Stimulated activated CD4-positive, alpha-beta T cell treated with anti-CD3 and anti-CD28 coated beads, Interleukin-1b, Interleukin-23, amount 100 ng/mL, for 1 hour (primary cell): ENCODE results near the gene SEMA6C.

ENCODE experiments used
- DNase-seq, 2 donors: peaks; one replicate each; pipeline ENCODE4 v3.0.0-alpha.2; 2020; ENCODE audit warnings: low read depth in 2 of 2

Gene SEMA6C

DNA sequence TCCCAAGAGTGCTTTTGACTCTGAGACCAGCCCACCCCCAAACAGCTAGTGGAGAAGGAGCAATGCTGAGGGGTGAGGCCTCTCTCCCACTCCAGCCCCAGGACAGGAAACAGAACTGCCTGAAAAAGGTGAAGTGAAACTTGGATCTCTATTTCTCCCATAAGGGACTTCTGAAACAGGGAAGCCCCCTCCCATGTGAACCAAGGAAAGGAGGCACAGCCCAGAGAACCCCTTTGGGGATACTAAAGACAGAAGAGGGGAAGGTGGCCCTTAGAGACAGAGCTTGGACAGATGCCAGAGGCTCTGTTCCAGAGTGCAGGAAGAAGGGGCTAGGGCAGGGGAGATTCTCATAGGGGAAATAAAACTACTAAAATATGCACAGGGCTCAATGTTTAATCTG lies 12.9 kb upstream of the SEMA6C start:
- DNase-seq = no peak

DNA sequence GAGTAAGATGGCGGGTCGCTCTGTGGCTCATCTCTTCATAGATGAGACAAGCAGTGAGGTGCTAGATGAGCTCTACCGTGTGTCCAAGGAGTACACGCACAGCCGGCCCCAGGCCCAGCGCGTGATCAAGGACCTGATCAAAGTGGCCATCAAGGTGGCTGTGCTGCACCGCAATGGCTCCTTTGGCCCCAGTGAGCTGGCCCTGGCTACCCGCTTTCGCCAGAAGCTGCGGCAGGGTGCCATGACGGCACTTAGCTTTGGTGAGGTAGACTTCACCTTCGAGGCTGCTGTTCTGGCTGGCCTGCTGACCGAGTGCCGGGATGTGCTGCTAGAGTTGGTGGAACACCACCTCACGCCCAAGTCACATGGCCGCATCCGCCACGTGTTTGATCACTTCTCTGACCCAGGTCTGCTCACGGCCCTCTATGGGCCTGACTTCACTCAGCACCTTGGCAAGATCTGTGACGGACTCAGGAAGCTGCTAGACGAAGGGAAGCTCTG lies 12.4 kb upstream of the SEMA6C start:
- DNase-seq = no peak

DNA sequence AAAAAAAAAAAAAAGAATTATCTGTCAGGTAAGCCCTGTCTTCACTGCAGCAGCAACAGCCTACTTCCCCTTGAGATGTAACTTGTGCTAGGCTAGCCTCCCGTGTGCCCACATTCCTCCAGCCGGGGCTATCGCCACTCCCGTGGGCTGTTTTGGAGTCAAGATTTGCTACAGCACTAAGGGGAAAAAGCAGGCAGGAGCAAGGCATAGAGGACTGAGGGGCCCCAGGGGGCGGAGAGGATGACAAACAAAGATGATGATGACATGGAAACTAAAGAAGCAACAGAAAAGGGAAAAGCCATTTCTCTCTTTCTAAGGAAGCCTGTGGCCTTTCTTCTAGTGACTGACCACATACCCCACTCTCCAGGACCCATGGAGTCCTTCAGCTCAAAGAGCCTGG lies 11.9 kb upstream of the SEMA6C start:
- DNase-seq = peak in 1 of 2 donors; percentile 29

DNA sequence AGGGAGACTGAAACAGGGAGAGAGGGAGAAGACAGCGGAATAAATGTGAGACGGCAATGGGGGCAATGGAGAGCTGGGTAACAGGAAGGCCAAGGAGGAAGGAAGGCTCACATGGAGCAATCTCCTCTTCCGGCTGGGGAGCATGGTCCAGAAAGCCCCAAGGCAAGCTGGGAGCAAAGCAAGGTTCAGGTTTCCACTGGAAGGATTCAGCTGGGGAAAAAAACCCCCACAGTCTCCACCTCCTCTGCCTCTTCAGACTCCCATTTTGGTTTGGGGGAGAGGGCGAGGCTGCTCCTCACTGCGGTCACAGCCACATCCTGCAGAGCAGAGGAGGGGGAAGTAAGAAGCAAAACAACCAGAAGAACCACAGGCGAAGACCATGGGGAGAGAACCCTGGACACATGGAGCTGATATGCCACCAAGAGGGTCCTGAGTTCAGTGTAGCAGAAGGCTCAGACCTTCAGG lies 10.7 kb upstream of the SEMA6C start:
- peak in 1 of 2 donors; percentile 17 for DNase-seq

DNA sequence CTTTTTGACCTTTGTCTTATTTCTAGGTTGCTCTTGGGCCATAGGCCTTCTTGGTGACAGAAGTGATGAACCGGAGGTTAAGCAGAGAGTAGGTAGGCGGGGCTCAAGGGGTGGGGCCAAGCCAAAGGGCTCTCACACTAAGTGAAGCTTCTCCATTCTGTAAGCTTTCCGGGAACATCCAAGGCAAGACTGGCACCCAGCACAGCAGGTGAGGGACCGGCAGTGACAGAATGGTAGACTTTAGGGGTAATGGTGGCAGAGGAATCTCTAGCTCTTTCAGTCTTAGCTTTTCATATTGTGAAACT lies 10.0 kb upstream of the SEMA6C start, which contains the start of gene TNFAIP8L2:
Gene TNFAIP8L2 (plus strand): TSS at position 135 of the 305 bp plus-strand sequence. CDS start 2,049 bp downstream, outside the sequence.
- peak; percentile 25 to 59 for DNase-seq

DNA sequence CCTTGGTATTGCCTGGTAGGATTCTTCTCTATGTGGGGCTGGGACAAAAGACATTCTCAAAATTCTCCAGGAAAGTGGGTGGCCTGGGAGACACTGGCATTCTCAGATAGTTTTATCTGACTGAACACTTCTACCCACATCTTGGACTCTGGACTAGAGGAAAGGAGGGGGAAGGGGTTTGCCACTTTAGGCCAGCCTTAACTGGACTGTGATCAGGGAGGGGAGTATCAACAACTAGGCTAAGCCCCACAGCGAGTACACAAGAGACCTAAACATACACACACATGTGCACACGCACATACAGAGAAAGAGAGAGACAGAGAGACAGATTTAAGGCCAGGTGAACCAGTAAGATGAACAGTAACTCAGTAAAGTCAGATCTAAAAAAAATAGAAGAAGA lies 1.2 kb upstream of the SEMA6C start:
- DNase-seq = no peak

DNA sequence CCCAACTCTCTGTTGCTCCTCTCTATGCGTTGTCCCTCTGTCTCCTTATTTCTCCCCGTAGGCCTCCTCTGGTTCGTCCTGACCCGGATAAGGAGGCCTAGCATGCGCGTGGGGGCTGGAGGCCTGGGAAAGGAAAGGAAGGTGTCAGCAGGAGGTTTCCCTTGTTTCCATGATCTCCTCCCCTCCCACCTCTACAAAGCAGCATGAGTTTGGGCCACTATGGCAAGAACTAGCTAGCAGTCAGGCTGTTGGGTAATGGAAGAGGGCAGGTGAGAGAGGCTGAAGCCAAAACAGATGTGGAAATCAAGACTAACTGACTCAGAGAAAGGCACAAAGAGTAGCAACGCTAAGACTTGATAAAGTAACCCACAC lies 687 bp upstream of the SEMA6C start:
- no peak for DNase-seq

DNA sequence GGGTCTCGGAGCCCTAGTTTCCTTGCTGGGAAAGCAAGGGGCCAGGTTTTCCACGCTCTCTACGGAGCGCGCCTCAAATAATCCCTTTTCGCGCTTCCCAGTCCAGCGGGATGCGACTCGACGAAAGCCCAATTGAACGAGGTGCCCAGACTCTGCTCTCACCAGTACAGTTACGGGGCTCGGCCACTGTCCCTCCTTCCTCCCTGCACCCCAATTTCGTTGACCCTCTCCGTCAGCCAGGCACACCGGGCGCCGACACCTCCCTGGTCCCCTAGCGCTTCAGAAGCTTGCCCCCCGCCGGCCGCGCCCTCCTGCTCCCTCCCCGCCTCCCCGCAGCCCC lies 389 bp downstream of the SEMA6C start:
- no peak for DNase-seq

DNA sequence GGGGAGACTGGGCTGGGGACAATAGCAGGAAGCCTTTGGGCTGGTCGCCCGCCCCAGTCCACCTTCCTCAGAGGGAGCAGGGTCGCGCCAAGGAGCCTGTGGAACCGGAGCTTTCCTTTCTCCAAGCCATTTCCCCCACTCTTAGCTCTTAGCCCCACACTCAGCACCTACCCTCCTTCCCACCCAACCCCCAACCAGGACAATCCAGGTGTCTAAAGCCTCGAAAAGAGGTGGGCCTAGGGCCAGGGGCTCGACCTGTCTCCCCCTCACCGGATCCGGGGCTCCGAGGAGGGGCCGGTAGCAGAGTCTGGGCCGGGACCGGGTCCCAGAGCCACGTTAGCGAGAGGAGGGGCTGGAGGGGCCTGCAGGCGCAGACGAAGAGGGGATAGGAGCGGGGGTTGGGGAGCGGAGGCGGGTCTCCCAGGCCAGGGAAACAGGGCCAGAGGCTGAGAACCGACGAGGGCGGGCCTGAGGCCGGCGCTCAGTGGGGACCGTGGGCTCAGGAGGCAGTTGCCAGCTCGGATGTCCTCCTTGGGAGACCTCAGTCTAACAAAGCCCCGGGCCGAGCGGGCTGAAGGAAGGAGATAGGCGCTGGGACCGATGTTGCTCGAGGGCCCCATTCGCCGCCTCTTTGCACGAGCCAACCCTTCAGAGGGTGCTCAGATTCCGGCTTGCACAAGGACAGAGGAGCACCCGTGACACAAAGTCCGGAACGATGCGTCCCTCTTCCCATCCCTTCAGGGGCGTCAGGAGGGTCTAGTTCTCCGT lies 943 bp downstream of the SEMA6C start:
- DNase-seq = no peak

DNA sequence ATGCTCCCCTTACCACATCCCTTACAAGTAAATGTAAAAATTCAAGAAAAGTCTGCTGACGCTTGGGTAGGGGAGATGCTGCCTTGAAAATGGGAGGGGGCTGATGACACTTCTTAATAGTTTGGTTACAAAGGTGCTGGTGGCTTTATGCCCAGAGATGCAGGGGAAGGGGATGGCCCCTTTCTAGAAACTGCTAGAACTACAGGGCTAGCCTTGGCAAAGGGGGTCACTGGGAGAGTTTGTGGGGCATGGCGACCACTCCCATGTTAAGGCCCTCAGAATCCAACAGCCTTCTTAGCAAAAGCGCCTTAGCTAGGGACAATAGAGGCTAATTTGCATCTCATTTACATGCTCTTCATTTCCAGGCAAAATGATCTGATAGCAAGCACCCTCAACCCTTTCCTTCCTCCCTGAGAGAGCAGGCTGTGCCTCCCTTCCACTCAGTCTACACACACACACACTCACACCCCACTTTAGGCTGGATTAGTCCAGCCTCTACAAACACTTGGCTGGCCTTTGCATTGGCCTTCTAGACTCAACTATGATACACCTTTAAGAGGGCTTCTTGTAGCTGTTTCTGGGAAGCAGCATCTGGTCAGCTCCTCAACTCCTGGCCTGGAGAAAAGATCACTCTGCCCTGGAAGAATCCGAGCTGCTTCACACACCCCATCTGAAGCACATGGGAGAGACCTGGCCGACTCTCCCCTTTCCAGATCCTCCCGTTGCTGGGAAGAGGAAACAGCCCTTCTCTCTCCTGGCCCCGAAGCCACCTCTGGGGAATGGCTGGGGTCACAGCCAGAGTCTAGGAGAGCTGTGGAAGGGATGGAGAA lies 1.7 kb downstream of the SEMA6C start:
- DNase-seq = no peak

DNA sequence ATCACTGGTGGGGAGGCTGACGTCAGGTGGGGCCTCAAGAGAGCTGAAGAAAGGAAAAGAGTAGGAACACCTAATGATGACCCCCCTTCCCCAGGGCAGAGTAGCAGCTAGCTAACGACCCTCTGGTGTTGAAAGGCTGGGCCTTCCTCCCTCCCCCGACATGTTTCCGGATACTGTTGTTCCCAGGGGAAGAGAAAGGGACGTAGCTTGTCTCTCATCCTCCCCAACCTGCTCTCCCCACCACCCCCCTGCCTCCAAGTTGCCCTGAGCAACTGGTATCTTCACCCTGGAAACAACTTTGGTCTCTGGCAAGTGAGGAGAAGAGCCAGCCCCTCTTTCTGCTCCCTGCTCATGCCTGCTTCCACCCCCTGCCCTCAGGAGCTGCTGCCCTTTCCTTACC lies 2.4 kb downstream of the SEMA6C start:
- no peak for DNase-seq

DNA sequence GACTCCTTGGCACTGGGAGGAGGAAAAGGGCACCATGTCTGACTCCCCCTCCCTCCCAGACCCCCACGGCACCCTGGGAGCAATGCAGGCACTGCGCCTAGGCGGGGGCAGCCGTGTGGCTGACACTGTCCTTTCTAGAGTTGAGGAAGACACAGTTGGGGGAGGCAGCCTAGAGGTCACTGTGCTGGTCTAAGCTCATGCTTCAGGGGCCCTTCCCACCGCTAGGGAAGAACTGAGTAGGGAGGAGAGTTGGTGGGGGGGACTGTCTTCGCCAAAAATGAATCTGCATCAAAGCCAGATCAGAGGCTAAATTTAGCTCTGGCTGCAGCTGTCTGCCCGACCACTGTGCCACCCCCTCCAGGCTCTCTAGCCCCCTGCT lies 3.4 kb downstream of the SEMA6C start:
- no peak for DNase-seq

DNA sequence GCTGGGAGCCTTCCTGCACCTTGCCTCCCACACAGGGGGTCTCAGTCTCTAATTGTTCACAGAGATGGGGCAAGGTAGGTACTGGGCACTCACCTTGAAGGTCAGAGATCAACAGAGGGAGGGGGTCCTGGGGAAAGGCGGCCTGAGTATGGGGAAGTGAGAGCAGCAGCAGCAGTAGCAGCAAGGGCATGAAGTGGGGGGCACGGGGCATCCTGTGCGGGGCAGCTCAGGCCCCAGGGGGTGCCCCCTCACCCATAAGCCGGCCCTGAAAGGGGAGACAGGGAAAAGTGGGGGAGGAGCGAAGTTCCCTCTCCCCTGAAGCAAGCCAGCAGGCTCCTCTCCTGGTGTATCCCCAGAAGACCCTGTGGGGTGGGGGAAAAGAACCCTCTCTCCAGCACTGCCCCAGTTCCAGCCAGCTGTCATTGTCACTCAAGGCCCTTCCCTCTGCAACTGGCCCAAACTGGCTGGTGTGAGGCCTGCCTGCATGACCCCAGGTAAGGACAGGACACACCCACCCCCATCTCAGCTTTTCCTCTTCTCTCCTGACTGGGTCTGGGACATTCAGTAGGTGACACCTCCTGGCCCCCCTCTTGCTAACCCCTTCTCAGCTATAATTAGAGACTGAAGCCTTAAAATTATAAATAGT lies 3.9 kb downstream of the SEMA6C start:
- DNase-seq = no peak

DNA sequence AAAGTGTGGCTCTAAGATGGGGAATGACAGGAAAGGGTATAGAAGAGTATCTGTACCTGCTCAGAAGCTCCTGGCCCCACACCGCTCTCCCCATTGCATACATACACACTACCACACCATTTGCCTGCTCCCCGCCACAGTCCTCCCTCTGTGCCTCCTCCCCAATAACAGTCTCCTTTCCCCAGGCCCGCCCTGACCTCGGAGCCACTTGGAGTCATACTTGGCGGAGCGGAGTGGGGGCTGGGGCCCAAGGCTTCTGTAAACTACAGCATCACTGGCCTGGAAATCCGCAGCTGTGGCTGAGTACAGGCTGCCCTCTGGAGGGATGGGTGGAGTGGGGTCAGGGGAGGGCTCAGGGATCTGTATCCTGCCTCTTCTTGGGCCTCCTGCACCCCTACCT lies 8.6 kb downstream of the SEMA6C start:
- DNase-seq = no peak

DNA sequence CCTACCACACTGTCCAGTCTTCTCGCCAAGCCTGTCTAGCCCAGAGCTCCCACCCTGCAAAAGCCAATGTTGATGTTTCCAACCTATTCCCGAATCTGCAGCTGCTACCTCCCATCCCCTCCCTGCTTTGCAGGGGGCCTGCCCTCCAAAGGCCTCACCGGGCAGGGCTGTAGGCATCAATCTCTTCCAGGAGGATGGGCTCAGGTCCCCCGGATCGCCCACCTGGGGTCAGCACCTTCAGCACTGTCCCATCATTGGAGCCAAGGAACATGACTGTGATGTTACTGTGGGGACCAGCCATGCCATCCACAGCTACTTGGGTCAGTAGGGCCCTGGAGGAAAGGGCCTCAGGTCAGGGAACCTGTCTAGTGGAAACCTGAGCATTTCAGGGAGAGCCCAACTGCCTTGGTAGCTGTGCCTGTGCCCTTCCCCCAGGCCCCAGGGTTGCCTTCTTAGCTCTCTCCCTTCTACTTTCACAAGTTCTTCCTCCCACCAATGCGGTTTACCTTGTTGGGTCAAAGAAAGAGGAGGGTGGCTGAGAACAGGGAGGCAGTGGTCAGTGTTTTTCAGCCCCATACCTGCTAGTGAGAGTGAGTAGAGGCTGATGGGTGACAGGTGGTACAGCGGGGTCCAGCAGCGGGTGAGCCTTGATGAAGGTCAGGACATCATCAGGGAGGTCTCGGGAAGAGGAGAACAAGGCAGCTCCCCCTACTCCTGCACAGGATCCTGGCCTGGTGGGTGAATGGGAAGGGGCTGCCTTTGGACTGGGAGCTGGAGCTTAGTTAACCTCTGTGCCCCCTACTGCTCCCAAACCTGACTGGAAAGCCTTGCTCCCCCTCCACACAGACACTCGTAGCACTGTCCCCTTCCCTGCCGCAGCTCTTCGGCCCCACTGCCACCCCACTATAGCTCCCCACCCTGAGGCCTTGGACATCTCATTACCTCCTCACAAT lies 10.7 kb downstream of the SEMA6C start:
- DNase-seq = no peak

DNA sequence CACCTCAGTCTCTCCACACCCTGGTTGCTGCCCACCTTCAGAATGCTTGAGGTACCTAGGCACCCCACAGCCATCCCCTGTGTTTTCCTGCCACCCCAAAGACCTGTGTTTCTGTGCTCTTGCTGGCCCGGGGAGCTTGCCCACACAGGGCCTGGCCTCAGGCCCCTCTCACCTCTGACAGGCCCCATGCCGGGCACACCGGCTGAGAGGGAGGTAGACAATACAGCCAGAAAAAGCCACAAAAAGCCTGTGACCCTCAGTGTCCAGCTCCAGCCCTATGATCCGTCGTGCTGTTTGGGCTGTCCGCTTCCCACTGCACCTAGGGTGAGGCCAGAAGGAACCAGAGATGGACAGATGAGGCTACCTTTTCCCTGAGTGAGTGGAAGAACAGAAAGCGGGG lies 11.4 kb downstream of the SEMA6C start:
- DNase-seq = no peak

DNA sequence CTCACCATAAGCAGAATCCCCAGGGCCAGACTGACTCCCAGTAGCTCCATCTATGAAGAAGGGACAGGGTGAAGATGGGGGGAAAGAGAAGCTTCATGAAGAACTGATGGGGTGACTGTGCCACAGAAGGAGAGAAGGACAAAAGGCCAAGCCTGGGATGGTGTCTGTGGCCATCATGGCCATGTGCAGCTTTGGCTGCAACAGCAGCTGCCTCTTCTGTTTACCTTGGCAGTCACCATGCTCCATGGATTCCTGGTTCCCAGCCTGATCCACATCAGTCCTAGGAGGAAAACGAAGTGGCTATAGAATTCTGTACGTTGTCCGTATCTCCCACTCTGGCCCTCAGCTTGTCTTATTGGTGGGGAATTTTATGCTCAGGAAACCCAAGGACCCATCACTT lies 12.0 kb downstream of the SEMA6C start:
- no peak for DNase-seq

DNA sequence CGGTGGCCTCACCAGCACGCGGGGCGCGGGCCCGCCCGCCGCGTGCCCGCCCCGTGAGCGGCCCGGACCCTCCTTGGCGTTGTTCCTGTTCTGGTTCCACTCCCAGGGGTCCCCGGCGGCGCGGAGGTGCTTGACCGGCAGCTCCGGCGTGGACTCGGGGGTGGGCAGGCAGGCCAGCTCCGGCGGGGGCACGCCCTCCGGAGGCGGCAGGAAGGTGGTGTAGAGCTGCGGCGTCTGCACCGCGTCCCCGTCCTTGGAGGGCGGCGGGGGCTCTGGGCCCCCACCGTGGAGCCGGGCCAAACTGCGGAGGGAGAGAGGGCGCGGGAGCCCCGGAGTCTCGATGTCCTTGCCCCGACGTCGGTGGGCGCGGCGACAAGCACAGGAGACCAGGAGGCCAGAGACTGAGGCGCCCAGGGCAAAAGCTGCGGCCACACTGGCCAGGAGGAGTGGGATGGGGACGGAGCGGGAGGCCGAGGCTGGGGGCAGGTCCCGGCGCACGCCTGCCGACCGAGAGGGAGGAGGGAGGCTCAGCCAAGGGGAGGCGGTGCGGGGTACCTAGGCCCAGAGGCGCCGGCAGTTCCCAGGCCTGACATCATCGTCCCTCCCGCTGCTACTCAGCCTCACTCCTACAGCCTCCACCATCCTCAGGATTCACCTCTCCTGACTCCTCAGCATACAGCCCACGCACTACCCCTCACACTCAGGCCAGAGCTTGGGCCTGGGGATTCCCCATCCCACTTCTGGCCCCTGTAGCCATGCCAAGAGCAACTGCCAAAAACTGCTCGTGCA lies 13.2 kb downstream of the SEMA6C start:
- no peak for DNase-seq

DNA sequence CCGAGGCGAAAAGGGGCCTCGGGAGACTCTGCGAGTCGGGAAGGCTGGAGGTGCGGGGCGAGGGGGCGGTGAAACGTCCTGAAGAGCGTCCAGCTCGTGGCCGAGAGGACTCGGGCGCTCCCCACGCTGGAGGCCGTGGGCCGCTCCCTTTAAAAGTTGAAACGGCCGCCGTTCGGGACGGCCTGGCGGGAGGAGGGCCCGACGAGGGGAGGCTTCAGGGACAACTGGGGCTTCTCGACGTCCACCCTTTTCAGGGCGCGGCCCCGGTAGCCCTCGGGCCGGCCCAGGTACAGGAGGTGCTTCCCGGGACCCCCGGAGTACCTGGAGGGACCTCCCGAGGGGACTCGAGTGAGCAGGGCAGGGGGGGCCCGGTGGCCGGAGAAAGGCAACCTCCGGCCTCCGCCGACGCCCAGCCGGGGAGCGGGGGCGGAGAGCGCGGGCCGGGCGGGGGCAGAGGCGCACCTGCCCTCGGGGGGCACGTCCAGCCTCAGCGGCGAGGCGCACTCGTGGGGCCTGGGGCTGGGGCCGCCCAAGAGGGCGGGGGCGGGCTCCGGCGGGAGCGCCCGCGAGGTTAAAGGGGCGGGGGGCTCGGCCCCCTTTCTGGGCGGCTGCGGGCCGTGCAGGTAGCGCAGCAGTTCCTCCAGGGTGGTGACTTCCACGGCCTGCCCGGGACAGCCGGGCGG lies 14.0 kb downstream of the SEMA6C start:
- DNase-seq = no peak

DNA sequence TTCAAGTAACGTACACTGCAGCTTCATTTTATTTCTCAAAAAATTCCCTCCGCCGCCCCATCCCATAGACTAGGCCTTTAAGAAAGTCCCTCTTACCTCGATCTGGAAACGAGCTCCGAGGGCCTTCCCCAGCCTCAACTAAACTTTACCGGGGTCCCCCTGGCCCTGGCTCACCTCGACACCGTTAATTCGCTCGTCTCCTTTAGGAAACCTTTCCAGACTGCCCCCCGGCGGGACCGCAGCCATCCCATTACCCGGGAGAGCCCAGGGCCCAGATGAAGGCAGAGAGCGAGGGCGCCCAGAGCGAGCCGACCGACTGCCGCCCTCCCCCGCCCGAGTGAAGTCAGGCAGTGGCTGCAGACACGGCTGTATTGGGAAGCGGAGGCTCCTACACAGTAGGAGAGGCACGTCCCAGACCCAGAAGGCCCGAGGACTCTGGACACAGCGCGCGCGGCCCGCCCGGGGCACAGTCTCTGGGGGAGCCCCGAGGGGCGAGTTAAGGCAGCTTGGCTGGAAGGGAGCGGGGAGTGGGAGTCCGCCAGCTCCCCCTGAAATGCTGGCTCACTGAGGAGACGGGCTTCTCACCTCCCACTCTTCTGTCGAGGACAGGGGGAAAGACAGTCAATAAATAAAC lies 14.6 kb downstream of the SEMA6C start:
- DNase-seq = no peak
